Measurements from ENCODE around the gene OR2W3.
A peak's percentile ranks its signal among the peaks of the same experiment; 100 is the strongest.
"Not testable (repeated sequence)": the region's sequence is repeated elsewhere in the genome, so short reads cannot be mapped to it uniquely, and the experiment has no call there.

Gene OR2W3

GRCh38 chr1:247914941-247915662 is 19.7 kb downstream of the OR2W3 start:
- DNase-seq (ENCODE audit: low spot score) = peak; percentile 77
- FAIRE-seq = peak; percentile 70

DNA sequence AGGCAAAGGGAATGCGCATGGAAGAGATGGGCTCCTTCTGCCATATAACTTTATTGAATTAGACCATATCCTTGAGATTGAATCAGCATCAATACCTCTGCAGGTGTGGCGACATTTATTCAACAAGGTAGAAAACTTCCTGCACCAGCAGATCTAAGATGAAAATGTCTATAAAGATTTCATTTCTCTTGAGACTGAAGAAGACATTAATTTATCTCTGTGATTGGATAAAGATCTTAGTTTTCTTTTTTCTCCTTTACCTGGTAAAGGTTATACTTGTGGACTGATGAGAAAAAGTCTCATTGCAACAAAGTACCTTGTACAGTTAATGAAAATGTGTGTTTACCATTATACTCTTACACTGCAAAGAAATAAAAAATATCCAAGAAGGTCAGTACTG is 24.6 kb downstream of the OR2W3 start, which contains the start of gene OR2T8:
Gene OR2T8 (plus strand): TSS at position 301 of the 400 bp plus-strand sequence. CDS start 766 bp downstream, outside the sequence.
- FAIRE-seq = no peak

DNA sequence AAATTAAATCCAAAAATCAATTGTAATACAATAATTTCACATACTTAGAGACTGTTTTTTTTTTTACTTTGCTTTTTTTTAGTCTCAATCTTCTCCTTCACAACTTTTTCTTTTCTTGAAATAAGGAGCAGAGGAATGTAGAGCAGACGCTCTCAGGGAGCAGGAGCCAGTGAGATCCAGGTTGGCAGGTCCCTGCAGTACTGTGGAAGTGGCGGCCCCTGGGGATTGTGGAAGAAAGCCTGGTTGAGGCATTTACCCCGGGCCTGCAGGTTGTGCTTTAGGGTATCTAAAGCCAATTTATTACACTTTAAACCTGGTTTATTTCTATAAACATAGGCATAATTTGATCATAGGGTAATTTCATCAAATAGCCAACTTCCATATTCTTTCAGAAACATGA is 28.6 kb downstream of the OR2W3 start:
- no peak for FAIRE-seq
- DNase-seq (ENCODE audit: low spot score) = no peak

More for the DNA sequence above, 24.6 kb downstream of the OR2W3 start, which contains the start of gene OR2T8:
- DNase-seq (ENCODE audit: low spot score) = no peak

- DNase-seq (ENCODE audit: low spot score) = no peak
- no peak for FAIRE-seq
Observed at GRCh38 chr1:247924868-247925267, 29.5 kb downstream of the OR2W3 start, which contains the start of gene OR2AJ1. OR2AJ1 (plus strand) TSS chr1:247924889; CDS start chr1:247933769, 8,880 bp downstream.

DNA sequence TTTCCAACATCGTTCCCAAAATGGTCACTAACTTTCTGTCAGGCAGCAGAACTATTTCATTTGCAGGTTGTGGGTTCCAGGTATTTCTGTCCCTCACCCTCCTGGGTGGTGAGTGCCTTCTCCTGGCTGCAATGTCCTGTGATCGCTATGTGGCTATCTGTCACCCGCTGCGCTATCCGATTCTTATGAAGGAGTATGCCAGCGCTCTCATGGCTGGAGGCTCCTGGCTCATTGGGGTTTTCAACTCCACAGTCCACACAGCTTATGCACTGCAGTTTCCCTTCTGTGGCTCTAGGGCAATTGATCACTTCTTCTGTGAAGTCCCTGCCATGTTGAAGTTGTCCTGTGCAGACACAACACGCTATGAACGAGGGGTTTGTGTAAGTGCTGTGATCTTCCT is 38.6 kb downstream of the OR2W3 start:
- FAIRE-seq (no peak), DNase-seq (ENCODE audit: low spot score) (no peak)

DNA sequence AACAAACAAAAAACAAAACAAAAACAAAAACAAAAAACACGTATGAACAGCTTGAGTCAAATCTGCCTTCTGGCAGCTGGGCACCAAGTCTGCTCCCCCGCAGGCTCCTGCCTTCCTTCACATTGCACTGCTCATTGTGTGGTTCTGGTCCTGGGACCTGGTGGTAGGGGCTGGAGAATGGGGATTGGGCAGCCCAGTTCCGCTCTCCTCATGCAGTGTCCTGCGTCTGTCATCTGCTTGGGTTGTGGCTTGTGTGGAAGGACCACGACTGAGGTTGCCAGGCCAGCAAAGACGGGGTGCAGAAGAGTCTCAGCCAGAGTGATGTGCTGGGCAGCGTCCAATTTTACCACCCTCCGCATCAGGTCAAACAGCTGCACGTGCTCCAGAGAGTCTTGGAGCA is 40.4 kb downstream of the OR2W3 start:
- FAIRE-seq = no peak
- no peak for DNase-seq (ENCODE audit: low spot score)

DNA sequence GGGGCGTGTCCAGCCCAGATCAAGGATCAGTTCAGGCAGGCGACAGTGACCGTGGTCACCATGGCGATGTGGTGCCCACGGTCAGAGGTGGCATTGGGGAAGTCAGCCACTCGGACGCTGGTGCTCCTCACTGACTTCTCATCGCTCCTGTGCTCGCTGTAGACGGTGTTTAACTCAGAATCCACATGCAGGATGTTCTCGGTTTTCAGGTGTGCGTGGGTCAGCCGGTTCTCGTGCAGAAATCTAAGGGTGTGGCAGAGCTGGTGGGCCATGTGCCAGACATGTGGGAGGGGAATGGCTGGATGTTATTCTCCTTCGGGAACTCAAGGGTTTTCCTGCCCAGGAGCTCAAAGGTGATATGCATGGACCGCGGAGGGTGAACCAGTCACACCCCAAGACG is 41.0 kb downstream of the OR2W3 start:
- no peak for FAIRE-seq
- DNase-seq (ENCODE audit: low spot score) = no peak

- FAIRE-seq; DNase-seq (ENCODE audit: low spot score): not testable (repeated sequence)
Observed at GRCh38 chr1:247936965-247937734, 41.8 kb downstream of the OR2W3 start.

- FAIRE-seq (no peak), DNase-seq (ENCODE audit: low spot score) (no peak)
Observed at GRCh38 chr1:247942624-247943023, 47.2 kb downstream of the OR2W3 start.
